ENCODE results near the gene NSMCE3.

The NSMCE3 gene

DNA sequence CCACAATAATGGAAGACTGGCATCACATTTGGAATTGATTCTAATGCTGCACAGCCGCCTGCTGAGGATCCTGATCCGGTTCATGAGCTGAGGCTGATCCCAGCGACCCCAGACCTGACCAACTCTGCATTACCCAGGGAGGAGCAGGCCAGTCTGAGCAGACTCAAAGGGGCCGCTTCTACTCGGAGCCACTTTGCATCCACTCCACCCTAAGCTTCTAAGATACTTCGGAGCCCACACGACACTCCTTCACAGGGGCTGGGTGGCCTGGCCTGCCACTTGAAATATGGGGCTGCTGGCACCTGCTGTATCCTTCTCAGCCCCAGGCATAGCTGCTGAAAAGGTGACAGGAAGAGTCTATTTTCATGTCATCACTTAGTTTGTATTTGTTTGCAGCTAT, 33.2 kb upstream of the NSMCE3 start:
- no peak overlapping the region for H3K4me3 ChIP-seq (ENCODE audit: low read depth, low read length)
- TF ChIP-seq, protein P1, sequence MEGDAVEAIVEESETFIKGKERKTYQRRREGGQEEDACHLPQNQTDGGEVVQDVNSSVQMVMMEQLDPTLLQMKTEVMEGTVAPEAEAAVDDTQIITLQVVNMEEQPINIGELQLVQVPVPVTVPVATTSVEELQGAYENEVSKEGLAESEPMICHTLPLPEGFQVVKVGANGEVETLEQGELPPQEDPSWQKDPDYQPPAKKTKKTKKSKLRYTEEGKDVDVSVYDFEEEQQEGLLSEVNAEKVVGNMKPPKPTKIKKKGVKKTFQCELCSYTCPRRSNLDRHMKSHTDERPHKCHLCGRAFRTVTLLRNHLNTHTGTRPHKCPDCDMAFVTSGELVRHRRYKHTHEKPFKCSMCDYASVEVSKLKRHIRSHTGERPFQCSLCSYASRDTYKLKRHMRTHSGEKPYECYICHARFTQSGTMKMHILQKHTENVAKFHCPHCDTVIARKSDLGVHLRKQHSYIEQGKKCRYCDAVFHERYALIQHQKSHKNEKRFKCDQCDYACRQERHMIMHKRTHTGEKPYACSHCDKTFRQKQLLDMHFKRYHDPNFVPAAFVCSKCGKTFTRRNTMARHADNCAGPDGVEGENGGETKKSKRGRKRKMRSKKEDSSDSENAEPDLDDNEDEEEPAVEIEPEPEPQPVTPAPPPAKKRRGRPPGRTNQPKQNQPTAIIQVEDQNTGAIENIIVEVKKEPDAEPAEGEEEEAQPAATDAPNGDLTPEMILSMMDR (IDR thresholded peaks at IDR 0.05; ENCODE audit: control insufficient read depth, extremely low read depth, insufficient read depth) = no peak

DNA sequence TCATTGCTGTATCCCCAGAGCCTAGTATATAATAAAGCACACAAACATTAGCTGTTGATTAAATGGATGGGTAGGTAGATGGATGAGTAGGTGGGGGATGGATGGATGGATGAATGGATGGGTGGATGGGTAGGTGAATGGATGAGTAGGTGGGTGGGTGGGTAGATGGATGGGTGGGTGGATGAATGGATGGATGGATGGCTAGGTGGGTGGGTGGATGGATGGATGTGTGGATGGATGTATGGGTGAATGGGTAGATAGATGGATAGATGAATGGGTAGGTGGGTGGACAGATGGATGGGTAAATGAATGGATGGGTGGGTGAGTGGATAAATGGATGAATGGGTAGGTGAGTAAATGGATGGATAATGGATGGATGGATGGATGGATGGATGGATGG, 30.2 kb upstream of the NSMCE3 start:
- TF ChIP-seq, protein P1 (IDR thresholded peaks at IDR 0.05; ENCODE audit: control insufficient read depth, extremely low read depth, insufficient read depth) = no peak
- H3K4me3 ChIP-seq (ENCODE audit: low read depth, low read length) = no peak overlapping the region
- DNase-seq (ENCODE audit: low read depth) = no peak

More for the DNA sequence above, 33.2 kb upstream of the NSMCE3 start:
- no peak for DNase-seq (ENCODE audit: low read depth)

DNA sequence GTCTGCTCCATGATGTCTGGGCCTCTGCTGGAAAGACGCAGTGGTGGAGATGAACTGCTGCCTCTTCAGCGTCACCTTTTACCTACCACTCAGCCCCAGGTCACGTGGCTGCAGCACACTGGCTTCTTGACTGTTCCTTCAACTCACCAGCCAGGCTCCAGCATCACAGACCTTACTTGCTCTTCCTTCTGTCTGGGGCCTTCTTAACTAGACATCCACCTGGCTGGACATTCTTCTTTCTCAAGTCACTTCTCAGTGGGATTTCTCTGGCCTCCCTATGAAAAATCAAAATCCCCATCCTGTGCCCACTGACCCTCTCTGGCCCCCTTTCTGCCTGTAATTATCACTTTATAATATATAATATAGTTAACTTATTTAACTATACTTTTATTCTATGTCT, 29.7 kb upstream of the NSMCE3 start:
- TF ChIP-seq, protein P1 (IDR thresholded peaks at IDR 0.05; ENCODE audit: control insufficient read depth, extremely low read depth, insufficient read depth) = no peak
- no peak overlapping the region for H3K4me3 ChIP-seq (ENCODE audit: low read depth, low read length)
- DNase-seq (ENCODE audit: low read depth) = no peak

DNA sequence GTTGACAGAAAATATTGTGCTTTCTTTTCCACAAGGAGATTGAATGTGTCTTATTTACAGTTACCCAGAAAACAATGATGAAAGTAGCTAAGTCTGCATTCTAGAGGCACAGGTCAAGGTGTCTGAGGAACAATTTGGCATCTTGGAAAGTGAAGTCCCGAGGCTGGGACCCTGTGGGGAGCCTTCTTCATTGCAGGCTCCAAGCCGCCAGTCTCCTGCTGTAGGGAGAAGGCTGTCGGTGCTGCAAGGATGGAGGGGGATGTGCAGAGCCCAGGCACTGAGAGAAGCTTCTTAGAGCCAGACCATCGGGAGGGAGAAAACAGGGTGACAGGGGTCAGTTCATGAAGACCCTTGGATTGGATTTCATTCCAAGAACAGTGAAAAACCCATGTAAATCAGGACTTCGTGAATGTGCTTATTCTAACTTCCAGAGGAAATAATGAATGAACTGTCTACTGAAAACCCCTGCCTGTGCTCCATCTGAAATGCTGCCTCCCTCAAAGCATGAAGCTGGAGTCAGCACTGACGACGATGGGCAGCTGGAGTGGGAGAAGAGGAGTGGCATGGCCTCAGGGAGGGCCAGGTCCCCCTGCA, 25.2 kb upstream of the NSMCE3 start:
- no peak overlapping the region for H3K4me3 ChIP-seq (ENCODE audit: low read depth, low read length)
- TF ChIP-seq, protein P1 (IDR thresholded peaks at IDR 0.05; ENCODE audit: control insufficient read depth, extremely low read depth, insufficient read depth) = no peak
- no peak for DNase-seq (ENCODE audit: low read depth)

DNA sequence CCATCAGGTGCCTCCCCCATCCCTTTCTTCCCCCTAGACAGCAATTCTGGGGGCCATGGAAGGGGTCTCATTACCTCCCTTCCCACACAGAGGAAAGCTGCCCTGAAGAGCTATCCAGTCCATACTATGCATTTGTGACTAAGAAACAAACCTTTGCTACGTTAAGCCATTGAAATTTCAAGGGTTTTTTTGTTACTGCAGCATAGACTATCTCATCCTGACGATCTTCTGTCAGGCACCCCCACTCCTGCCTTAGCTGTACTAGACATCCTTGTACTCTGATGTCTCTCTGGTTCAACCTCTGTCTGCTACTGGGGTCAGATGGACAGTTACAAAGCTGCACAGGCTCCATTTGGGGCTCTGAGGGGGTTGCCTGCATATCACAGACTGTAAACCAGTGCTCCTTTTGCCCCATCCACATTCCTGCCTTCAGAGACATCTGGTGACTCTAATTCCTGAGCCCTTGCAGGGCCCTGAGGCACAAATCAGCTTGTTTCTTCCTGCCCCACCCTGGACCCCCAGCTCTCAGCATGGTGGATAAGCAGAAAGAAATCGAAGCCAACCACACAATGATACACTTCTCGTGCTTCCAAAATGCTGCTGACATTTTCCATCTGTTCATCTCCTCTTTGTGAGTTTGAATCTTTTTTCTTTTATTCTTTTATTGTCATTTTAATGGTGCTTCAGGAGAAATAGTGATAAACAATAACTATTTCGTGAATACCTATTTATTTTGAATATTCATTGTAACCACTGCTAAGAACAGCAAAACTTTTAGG, 21.6 kb upstream of the NSMCE3 start:
- DNase-seq (ENCODE audit: low read depth) = no peak
- TF ChIP-seq, protein P1 (IDR thresholded peaks at IDR 0.05; ENCODE audit: control insufficient read depth, extremely low read depth, insufficient read depth) = no peak
- no peak overlapping the region for H3K4me3 ChIP-seq (ENCODE audit: low read depth, low read length)

DNA sequence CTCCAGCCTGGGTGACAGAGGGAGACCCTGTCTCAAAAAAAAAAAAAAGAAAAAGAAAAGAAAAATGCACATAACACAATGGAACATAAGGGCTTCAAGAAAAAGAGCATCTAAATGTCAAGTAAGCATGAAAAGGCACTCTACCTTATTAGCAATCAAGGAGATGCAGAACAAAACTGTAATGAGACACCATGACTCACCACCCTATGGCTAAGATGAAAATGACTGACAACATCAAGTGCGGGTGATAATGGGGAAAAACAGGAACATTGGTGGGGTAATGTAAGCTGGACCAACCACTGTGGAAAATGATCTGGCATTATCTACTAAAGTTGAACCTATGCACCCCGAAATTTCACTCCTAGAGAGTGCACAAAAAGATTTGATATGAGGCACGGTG, 19.6 kb upstream of the NSMCE3 start:
- TF ChIP-seq, protein P1 (IDR thresholded peaks at IDR 0.05; ENCODE audit: control insufficient read depth, extremely low read depth, insufficient read depth) = no peak
- no peak overlapping the region for H3K4me3 ChIP-seq (ENCODE audit: low read depth, low read length)
- no peak for DNase-seq (ENCODE audit: low read depth)

All from LNCaP clone FGC (cell line).